ENCODE results near the gene LRRC27. TPM values are rescaled to one million over a fixed set of nuclear protein-coding genes. Genes with fewer than 3 reads are reported as not detected.
"Not testable (repeated sequence)": the region's sequence is repeated elsewhere in the genome, so short reads cannot be mapped to it uniquely, and the experiment has no call there.

Gene LRRC27
- polyA plus RNA-seq, 2 of the 4 experiments (the other 2 are of a cell fraction) = 6.5 to 6.9 TPM

DNA sequence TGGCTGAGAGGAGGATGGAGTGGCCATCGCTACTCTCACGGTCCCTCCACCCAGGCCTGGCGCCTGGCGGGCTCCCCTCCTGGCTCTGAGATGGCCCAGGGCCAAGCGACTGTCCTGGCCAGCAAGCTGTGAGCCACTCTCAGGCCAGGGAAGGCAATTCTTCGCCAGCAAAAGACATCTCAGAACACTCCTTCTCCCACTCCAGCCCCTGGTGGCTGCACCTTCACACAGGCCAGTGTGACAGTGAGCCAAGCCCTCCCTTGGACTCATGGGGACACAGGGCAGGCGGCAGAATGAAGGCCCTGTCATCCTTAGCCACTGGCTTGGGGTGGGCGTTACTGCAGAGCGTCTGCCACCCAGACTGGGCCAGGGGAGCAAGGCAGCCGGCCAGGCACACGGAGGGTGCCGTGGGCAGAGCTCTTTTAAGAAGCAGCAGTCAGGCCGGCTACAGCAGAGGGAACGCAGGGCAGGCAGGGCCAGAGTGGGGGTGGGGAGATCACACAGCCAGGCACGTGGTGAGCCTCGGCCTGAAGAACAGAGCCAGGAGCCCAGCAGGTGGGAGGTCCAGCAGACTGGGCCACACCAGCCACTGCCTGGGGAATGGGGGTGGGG is 38.7 kb upstream of the LRRC27 start:
- FAIRE-seq = no peak
- ChIA-PET CTCF (interaction anchor here (1.1 kb wide), 1 partner anchor 60 kb away, joined by 3 read pairs; no protein-coding TSS in a partner anchor), POLR2A (no interaction called here)
- H3K9me3 ChIP-seq = peaks cover 4% of the 10 kb centered on the region; the same call in 1 of the 3 replicates
- TF ChIP-seq TP53 (CRISPR knock-in tag; IDR thresholded peaks at IDR 0.05) (no peak), KDM5A (IDR thresholded peaks at IDR 0.05) (no peak), HOXB13 (CRISPR knock-in tag; IDR thresholded peaks at IDR 0.05; ENCODE audit: low read depth) (no peak)
- no peak overlapping the region for H3K4me3 ChIP-seq
- WGBS (ENCODE audit: missing lambda C conversion rate) = 83% methylated on average over 15 of the region's 16 CpGs
- ATAC-seq = no peak; a peak in 1 of 6 replicates
- H3K27ac ChIP-seq = no peak overlapping the region
- no peak for DNase-seq (ENCODE audit: low read depth in 1 of 2, low spot score in 1 of 2)
- H3K4me2 ChIP-seq = no peak overlapping the region
- H3K4me1 ChIP-seq = no peaks in the 10 kb centered on the region

DNA sequence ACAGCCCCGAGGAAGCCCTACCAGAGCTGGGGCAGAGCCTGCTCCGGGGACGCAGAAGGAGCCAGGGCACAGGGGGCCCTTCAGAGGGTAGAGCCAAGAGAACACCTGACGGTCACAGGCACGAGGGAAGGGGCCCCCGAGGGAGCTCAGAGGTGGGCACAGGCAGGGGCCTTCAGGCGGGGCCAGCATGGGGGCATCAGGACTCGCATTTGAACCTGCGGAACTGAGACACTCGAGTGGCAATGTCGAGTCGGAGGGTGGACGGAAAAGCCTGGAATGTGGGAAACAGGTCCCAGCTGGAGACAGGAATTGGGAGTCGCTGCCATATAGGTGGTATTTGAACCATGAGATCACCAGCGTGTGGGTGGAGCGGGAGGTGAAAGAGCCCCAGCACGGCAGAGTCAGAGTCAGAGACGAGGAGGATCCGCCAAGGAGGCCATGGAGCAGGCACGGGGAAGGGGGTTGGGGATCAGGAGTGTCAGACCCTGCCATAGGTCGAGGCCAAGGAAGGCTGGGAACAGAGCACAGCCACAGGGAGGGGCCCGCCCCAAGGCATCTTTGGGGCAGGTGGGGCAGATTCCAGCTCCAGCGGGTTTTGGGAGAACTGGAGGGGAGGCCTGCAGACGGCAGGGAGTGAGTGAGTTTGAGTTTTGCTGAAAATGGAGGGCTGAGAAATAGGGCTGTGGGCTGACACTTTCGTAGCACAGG is 38.0 kb upstream of the LRRC27 start:
- ATAC-seq (no peak), FAIRE-seq (no peak), DNase-seq (ENCODE audit: low read depth in 1 of 2, low spot score in 1 of 2) (no peak)
- Histone ChIP-seq H3K4me2 (no peak overlapping the region), H3K4me3 (no peak overlapping the region), H3K9me3 (no peaks in the 10 kb centered on the region), H3K4me1 (no peaks in the 10 kb centered on the region), H3K27ac (no peak overlapping the region)
- WGBS (ENCODE audit: missing lambda C conversion rate) = 84% methylated on average over 25 of the region's 25 CpGs
- ChIA-PET POLR2A (no interaction called here), CTCF (interaction anchor here (1.1 to 1.2 kb wide), 2 partner anchors 59 to 70 kb away, joined by 3 to 4 read pairs; no protein-coding TSS in a partner anchor)
- TF ChIP-seq, protein P1, sequence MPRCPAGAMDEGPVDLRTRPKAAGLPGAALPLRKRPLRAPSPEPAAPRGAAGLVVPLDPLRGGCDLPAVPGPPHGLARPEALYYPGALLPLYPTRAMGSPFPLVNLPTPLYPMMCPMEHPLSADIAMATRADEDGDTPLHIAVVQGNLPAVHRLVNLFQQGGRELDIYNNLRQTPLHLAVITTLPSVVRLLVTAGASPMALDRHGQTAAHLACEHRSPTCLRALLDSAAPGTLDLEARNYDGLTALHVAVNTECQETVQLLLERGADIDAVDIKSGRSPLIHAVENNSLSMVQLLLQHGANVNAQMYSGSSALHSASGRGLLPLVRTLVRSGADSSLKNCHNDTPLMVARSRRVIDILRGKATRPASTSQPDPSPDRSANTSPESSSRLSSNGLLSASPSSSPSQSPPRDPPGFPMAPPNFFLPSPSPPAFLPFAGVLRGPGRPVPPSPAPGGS (IDR thresholded peaks at IDR 0.05) = no peak
- TF ChIP-seq, protein P2, sequence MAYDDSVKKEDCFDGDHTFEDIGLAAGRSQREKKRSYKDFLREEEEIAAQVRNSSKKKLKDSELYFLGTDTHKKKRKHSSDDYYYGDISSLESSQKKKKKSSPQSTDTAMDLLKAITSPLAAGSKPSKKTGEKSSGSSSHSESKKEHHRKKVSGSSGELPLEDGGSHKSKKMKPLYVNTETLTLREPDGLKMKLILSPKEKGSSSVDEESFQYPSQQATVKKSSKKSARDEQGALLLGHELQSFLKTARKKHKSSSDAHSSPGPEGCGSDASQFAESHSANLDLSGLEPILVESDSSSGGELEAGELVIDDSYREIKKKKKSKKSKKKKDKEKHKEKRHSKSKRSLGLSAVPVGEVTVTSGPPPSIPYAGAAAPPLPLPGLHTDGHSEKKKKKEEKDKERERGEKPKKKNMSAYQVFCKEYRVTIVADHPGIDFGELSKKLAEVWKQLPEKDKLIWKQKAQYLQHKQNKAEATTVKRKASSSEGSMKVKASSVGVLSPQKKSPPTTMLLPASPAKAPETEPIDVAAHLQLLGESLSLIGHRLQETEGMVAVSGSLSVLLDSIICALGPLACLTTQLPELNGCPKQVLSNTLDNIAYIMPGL (CRISPR knock-in tag; IDR thresholded peaks at IDR 0.05; ENCODE audit: borderline replicate concordance) = no peak
- TF ChIP-seq RNF2 (IDR thresholded peaks at IDR 0.05; ENCODE audit: borderline replicate concordance, low read depth) = no peak
- TF ChIP-seq, protein P3, sequence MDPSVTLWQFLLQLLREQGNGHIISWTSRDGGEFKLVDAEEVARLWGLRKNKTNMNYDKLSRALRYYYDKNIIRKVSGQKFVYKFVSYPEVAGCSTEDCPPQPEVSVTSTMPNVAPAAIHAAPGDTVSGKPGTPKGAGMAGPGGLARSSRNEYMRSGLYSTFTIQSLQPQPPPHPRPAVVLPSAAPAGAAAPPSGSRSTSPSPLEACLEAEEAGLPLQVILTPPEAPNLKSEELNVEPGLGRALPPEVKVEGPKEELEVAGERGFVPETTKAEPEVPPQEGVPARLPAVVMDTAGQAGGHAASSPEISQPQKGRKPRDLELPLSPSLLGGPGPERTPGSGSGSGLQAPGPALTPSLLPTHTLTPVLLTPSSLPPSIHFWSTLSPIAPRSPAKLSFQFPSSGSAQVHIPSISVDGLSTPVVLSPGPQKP (IDR thresholded peaks at IDR 0.05; ENCODE audit: low read depth, low read length) = no peak
- TF ChIP-seq HDAC2 (IDR thresholded peaks at IDR 0.05) = no peak
- TF ChIP-seq NR3C1 (IDR thresholded peaks at IDR 0.05) = no peak
- TF ChIP-seq EHF (CRISPR knock-in tag; IDR thresholded peaks at IDR 0.05) = no peak
- TF ChIP-seq ESRRA (IDR thresholded peaks at IDR 0.05; ENCODE audit: borderline replicate concordance, low read length) = no peak
- no peak for TF ChIP-seq MAFK (IDR thresholded peaks at IDR 0.05; ENCODE audit: partially characterized antibody)
- TF ChIP-seq CEBPB (IDR thresholded peaks at IDR 0.05) = no peak
- TF ChIP-seq, protein P4, sequence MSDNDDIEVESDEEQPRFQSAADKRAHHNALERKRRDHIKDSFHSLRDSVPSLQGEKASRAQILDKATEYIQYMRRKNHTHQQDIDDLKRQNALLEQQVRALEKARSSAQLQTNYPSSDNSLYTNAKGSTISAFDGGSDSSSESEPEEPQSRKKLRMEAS (IDR thresholded peaks at IDR 0.05) = no peak

DNA sequence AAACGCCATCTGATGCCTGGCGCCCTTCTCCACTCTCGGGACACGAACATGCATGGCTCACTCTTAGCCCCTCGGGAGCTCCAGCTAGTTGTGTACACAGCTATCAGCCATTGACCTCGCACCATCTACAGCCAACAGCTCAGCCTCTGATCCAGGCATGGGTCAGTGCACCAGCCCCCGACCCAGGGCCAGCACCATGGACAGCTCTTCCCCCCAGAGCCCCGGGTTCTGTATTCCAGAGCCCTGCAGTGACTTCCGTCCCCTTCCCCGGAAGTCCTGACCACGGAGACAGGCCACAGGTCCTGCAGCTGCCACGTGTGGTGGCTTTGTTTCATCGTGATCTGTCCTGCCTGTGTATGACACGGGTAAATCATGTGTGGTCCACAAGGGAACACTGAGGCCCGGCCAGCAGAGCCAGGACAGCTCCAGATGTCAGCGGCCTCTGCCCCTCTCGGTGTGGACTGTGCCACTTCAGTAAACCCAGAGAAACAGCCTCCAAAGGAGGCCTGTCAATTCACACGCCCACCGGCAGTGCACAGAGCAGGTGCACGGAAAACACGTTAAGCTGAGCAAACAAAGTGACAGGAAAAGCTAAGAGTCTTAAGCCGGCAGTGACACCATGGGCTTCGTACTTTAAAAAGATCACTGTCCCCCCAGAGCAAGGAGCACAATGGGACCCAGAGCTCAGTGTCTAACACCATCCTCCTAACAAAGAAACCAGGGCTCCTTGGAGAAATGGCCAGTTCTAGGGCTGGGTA is 37.3 kb upstream of the LRRC27 start:
- no peak for ATAC-seq
- DNase-seq (ENCODE audit: low read depth in 1 of 2, low spot score in 1 of 2) = no peak
- CTCF ChIA-PET = interaction anchor here (1.1 to 1.2 kb wide), 3 partner anchors 17 to 71 kb away, joined by 3 to 4 read pairs (median 3); no protein-coding TSS in a partner anchor
- TF ChIP-seq, protein P5, sequence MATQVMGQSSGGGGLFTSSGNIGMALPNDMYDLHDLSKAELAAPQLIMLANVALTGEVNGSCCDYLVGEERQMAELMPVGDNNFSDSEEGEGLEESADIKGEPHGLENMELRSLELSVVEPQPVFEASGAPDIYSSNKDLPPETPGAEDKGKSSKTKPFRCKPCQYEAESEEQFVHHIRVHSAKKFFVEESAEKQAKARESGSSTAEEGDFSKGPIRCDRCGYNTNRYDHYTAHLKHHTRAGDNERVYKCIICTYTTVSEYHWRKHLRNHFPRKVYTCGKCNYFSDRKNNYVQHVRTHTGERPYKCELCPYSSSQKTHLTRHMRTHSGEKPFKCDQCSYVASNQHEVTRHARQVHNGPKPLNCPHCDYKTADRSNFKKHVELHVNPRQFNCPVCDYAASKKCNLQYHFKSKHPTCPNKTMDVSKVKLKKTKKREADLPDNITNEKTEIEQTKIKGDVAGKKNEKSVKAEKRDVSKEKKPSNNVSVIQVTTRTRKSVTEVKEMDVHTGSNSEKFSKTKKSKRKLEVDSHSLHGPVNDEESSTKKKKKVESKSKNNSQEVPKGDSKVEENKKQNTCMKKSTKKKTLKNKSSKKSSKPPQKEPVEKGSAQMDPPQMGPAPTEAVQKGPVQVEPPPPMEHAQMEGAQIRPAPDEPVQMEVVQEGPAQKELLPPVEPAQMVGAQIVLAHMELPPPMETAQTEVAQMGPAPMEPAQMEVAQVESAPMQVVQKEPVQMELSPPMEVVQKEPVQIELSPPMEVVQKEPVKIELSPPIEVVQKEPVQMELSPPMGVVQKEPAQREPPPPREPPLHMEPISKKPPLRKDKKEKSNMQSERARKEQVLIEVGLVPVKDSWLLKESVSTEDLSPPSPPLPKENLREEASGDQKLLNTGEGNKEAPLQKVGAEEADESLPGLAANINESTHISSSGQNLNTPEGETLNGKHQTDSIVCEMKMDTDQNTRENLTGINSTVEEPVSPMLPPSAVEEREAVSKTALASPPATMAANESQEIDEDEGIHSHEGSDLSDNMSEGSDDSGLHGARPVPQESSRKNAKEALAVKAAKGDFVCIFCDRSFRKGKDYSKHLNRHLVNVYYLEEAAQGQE (IDR thresholded peaks at IDR 0.05) = peak; percentile 86
- no peak for TF ChIP-seq MYC (IDR thresholded peaks at IDR 0.05; ENCODE audit: borderline replicate concordance, low read length)
- POLR2A ChIA-PET = no interaction called here
- Histone ChIP-seq H3K27ac (no peak overlapping the region), H3K4me1 (no peaks in the 10 kb centered on the region), H3K9me3 (no peaks in the 10 kb centered on the region), H3K4me2 (no peak overlapping the region), H3K4me3 (no peak overlapping the region)
- 85% methylated on average over 22 of the region's 23 CpGs for WGBS (ENCODE audit: missing lambda C conversion rate)
- FAIRE-seq = no peak

DNA sequence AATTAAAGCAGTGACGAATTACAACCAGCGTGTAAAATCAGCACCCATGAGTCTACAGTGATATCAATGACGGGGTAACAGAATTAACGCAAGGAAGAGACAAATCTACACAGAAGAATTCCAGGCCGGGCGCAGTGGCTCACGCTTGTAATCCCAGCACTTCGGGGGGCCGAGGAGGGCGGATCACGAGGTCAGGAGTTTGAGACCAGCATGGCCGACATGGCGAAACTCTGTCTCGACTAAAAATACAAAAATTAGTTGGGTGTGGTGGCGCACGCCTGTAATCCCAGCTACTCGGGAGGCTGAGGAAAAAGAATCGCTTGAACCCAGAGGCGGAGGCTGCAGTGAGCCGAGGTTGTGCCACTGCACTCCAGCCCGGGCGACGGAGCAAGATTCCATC is 36.5 kb upstream of the LRRC27 start:
- FAIRE-seq; H3K9me3 ChIP-seq; DNase-seq (ENCODE audit: low read depth in 1 of 2, low spot score in 1 of 2); POLR2A ChIA-PET; H3K4me1 ChIP-seq; ATAC-seq; H3K27ac ChIP-seq; H3K4me3 ChIP-seq; H3K4me2 ChIP-seq: not testable (repeated sequence)
- CTCF ChIA-PET = interaction anchor here (1.1 to 1.2 kb wide), 3 partner anchors 10 to 60 kb away, joined by 3 read pairs; no protein-coding TSS in a partner anchor
- WGBS (ENCODE audit: missing lambda C conversion rate) = 89% methylated on average over 23 of the region's 23 CpGs
